Adipocyte (in vitro differentiated cells): ENCODE results near the gene NSUN2.
A peak's percentile ranks its signal among the peaks of the same experiment; 100 is the strongest.

Experiments used
- DNase-seq: peaks from one replicate; pipeline ENCODE4 v3.0.0-alpha.2; 2015; ENCODE audit warnings: low read depth
- H3K27me3 ChIP-seq: replicated peaks from 2 replicates; pipeline ENCODE4 v1.7.0; 2013; ENCODE audit warnings: mild to moderate bottlenecking, low read length, moderate library complexity; ENCODE audit not compliant: control insufficient read depth, insufficient read depth
- H3K36me3 ChIP-seq: 2 replicates; pipeline ENCODE4 v1.7.0; 2013; ENCODE audit warnings: low read length, mild to moderate bottlenecking, moderate library complexity; ENCODE audit not compliant: control insufficient read depth, insufficient read depth, severe bottlenecking
- H3K4me1 ChIP-seq: 2 replicates; pipeline ENCODE4 v1.7.0; 2013; ENCODE audit warnings: mild to moderate bottlenecking, low read length, moderate library complexity; ENCODE audit not compliant: control insufficient read depth, insufficient read depth
- H3K4me3 ChIP-seq: 2 replicates; pipeline ENCODE4 v1.7.0; 2013; ENCODE audit warnings: mild to moderate bottlenecking, low read length, moderate library complexity
- H3K9ac ChIP-seq: 2 replicates; pipeline ENCODE4 v1.7.0; 2013; ENCODE audit warnings: mild to moderate bottlenecking, low read length, moderate library complexity
- H3K9me3 ChIP-seq: 2 replicates; pipeline ENCODE4 v1.7.0; 2013; ENCODE audit warnings: mild to moderate bottlenecking, low read length, moderate library complexity; ENCODE audit not compliant: control insufficient read depth

NSUN2 gene

DNA sequence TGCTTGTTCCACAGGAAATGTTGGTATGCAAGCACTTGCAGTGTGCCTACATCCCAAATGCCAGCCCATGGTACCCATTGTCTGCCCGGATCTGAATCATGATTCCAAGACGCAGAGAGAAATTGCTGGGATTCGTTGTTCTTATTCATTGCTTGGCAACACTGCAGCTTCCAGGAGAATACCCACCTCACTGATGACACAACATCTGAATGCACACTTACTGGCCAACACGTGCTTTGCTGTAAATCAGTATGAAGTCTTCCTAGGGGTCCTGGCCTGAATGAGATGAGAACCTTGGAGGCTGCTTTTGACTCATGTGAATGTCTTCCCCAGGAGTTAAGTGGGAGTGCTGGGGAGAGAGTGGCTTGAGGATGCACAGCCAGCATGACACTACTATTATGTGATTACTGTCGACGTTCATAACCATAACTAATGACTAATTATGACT is 12.0 kb upstream of the NSUN2 start:
- DNase-seq: no peak
- no peak overlapping the region for H3K4me3 ChIP-seq
- H3K36me3 ChIP-seq: no peaks in the 10 kb centered on the region
- no peaks in the 10 kb centered on the region for H3K4me1 ChIP-seq
- no peaks in the 10 kb centered on the region for H3K27me3 ChIP-seq
- no peaks in the 10 kb centered on the region for H3K9me3 ChIP-seq
- H3K9ac ChIP-seq: no peak overlapping the region

DNA sequence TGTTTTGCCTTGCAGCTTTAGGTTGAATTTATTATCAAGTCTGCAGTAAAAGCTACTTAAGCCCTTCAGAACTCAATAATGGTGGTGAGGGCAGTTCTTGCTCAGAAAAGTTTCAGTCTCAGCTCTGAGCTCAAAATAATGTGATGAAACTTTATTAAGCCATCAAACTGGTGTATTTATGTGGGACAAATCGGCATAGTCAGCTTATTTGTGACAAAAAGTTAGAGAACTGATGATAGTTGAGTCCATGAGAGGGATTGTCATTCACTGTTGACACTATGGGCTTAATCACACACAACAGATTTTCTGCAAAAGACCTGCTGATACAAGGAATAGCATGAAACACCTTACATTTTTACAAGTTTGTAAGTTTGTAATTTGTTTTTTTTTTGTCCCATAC is 9.8 kb upstream of the NSUN2 start:
- Histone ChIP-seq H3K27me3 (no peaks in the 10 kb centered on the region), H3K9me3 (no peaks in the 10 kb centered on the region), H3K4me1 (no peaks in the 10 kb centered on the region), H3K9ac (no peak overlapping the region), H3K36me3 (no peaks in the 10 kb centered on the region), H3K4me3 (no peak overlapping the region)
- no peak for DNase-seq

DNA sequence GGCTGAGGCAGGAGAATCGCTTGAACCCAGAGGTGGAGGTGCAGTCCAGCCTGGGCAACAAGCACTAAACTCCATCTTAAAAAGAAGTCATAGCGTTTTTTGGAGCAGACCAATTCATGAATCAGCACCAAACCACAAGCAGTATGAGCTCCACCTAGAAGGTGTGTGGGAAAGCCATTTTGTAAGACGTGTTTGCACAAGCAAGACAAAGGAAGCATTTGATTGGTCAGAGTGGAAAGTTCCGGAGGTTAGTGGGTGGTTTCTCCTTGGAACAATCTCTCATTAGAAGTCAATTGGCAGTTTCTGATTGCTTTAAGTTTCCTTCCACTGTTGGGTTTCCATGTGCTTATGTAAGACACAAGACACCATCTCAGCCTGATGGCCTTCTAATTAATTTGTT is 5.4 kb upstream of the NSUN2 start:
- H3K27me3 ChIP-seq: no peaks in the 10 kb centered on the region
- DNase-seq: no peak
- H3K9me3 ChIP-seq: no peaks in the 10 kb centered on the region
- no peaks in the 10 kb centered on the region for H3K4me1 ChIP-seq
- no peaks in the 10 kb centered on the region for H3K36me3 ChIP-seq
- no peak overlapping the region for H3K9ac ChIP-seq
- no peak overlapping the region for H3K4me3 ChIP-seq

DNA sequence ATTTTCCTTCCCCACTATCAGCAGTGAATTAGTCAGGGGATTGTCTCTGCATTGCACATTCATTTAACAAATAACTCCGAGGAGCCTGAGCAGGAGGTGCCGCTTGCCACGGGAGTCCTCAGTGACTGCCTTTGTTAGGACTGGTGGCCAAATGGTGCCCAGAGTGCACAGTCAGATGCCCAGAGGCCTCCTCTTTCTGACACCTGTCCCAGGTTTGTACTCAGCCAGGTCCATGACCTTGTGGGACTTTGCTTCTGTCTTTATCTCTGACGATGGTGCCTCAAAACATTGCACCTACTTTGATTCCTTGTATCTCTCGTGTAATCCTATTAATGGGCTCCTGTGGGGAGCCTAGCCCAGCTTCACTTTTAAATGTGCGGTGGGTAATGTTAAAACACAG is 4.7 kb upstream of the NSUN2 start:
- H3K27me3 ChIP-seq: no peaks in the 10 kb centered on the region
- H3K4me3 ChIP-seq: no peak overlapping the region
- no peaks in the 10 kb centered on the region for H3K4me1 ChIP-seq
- no peak for DNase-seq
- no peak overlapping the region for H3K9ac ChIP-seq
- H3K9me3 ChIP-seq: no peaks in the 10 kb centered on the region
- no peaks in the 10 kb centered on the region for H3K36me3 ChIP-seq

DNA sequence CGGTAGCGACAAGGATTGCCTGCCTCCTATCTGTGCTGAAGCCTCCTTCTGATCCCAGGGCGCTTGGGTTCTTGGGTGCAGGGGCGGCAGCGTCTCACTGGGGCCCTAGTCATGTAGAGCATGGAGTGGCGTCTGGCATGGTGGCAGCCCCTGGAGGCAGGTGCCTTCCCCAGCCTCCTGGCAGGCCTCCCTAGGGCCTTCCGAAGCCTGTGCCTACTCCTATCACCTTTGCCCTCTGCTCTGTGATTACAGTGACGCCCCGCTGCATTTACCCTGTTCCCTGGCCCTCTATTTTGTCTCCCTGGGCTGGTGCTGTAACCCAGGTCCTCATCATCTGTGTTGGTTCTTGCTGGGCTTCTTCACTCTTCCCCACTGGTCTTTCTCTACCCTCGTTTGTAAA is 4.2 kb upstream of the NSUN2 start:
- Histone ChIP-seq H3K4me1 (peaks cover 3% of the 10 kb centered on the region), H3K27me3 (no peaks in the 10 kb centered on the region), H3K4me3 (no peak overlapping the region), H3K36me3 (no peaks in the 10 kb centered on the region), H3K9me3 (no peaks in the 10 kb centered on the region), H3K9ac (no peak overlapping the region)
- no peak for DNase-seq

DNA sequence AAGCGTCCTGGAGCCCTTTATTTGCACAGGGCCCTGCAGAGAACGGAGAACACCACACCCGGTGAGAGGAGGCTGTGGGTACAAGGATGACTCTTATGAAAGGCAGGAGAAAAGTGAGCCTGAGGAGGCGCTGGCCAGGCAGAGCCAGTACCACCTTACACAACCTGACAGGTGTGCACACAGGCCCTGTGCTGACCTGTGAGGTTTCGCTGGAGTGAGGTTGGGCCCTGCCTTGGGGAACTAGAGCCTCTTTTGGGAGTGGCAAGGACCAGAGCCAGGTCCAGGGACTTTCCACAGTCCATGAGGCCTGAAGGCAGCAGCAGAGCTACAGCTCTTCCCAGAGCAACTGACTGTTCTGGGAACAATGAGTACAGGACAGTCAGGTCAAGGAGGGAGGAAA is 3.4 kb upstream of the NSUN2 start:
- Histone ChIP-seq H3K27me3 (no peaks in the 10 kb centered on the region), H3K9me3 (no peaks in the 10 kb centered on the region), H3K4me1 (peaks cover 10% of the 10 kb centered on the region), H3K4me3 (no peak overlapping the region), H3K9ac (no peak overlapping the region), H3K36me3 (peaks cover under 1% of the 10 kb centered on the region)
- DNase-seq: no peak

DNA sequence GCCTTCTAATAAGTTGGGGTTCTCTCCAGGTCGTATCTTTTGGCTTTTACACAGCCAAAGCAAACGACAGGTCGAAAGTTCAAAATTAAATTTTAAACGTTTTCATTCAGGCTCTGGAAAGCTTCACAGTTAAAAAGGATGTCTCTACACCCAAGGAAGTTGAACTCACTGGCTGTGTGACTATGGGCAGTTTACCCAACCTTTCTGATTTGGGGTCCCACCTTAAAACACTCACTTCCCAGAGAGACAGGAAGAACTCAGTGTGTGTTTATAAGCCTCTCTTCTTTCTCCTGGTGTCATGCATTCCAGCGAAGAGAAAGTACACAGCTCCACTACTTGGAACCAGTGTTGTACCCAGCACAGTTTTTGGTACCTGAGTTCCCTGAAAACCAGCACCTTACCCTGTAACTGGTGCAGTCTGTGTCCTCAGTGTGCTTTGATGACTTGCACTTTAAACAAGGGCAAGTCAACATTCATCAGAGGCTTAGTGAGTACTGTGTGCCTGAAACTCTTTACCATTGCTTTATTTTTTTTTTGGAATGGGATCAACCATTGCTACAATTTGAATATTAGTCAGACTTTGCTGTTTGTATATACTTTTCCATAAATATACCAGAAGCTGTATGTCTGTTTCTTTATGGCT is 2.1 kb upstream of the NSUN2 start:
- Histone ChIP-seq H3K27me3 (no peaks in the 10 kb centered on the region), H3K9ac (no peak overlapping the region), H3K4me3 (no peak overlapping the region), H3K36me3 (peaks cover 11% of the 10 kb centered on the region), H3K9me3 (no peaks in the 10 kb centered on the region), H3K4me1 (peaks cover 13% of the 10 kb centered on the region)
- no peak for DNase-seq

DNA sequence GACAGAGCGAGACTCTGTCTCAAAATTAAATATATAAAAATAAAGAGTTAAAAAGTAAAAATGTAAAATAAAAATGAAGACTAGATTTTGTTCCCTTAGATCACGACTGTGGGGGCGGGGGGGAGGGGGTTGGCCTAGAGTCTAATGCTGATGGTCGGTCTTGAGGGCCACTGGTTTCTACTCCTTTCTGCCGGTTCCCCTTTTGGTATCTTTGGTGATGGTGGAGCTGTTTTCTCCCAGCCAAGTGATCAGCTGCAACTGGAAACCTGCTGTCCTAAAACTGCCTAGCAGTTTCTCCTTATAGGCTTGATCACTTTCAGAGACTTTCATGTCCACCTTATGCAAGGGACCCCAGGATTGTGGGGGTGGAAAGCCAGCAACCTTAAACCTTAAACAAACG is 1.5 kb upstream of the NSUN2 start:
- DNase-seq: peak; percentile 45
- no peaks in the 10 kb centered on the region for H3K27me3 ChIP-seq
- H3K4me1 ChIP-seq: peaks cover 13% of the 10 kb centered on the region
- H3K9me3 ChIP-seq: no peaks in the 10 kb centered on the region
- peak overlapping the region; percentile 99 for H3K9ac ChIP-seq
- H3K4me3 ChIP-seq: peak overlapping the region; percentile 94
- peaks cover 17% of the 10 kb centered on the region for H3K36me3 ChIP-seq

DNA sequence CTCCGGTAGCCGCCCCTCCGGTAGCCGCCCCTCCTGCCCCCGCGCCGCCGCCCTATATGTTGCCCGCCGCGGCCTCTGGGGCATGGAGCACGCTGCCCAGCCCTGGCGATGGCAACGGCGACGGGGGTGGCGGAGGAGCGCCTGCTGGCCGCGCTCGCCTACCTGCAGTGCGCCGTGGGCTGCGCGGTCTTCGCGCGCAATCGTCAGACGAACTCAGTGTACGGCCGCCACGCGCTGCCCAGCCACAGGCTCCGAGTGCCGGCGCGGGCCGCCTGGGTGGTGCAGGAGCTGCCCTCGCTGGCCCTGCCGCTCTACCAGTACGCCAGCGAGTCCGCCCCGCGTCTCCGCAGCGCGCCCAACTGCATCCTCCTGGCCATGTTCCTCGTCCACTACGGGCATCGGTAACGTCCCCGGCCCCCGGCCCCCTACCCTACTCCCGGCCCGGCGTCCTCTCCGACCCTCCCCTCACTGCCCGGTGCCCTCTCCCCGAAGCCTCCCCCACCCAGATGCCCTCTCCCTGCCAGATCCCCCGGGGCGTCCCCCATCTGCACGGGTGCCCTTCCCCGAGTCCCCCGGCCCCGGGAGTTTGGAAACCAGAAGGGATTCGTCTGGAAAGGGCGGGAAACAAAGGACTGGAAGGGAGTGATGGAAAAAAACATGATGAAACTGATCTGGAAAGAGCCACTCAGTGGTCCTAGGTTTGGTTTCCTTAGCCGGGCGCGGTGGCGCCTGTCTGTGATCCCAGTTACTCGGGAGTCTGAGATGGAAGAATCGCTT is 813 bp upstream of the NSUN2 start:
- peak overlapping the region; percentile 94 for H3K4me3 ChIP-seq
- H3K9me3 ChIP-seq: no peaks in the 10 kb centered on the region
- peak; percentile 73 for DNase-seq
- peaks cover 23% of the 10 kb centered on the region for H3K36me3 ChIP-seq
- H3K4me1 ChIP-seq: peaks cover 13% of the 10 kb centered on the region
- no peaks in the 10 kb centered on the region for H3K27me3 ChIP-seq
- H3K9ac ChIP-seq: peak overlapping the region; percentile 99

DNA sequence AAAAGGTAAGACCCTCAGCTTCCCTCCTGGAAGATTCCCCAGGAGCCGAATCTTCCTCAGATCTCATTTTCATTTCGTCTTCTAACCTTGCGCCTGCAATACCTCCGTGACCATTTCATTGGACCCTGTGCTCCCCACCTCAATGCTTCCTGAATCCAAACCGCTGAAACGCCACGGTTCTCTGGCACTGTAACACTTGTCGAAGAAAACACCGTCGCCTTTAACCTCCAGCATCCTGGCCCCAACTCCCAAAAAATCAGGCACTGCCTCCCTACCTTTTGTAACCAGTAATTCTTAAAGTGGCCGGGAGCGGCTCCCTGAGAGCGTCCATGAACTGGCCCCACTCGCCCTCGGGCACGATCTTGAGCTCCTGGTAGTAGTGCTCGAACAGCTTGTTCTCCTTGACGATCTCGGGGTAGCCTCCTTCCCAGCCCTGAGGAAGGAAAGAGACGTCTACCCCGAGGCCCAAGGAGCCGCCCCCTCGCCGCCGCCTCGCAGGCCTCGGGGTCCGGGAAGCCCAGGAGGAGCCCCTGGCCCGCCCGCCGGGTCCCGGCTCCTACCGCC is 438 bp downstream of the NSUN2 start:
- H3K9me3 ChIP-seq: no peaks in the 10 kb centered on the region
- H3K9ac ChIP-seq: peak overlapping the region; percentile 99
- DNase-seq: peak; percentile 60
- H3K36me3 ChIP-seq: peaks cover 36% of the 10 kb centered on the region
- peak overlapping the region; percentile 94 for H3K4me3 ChIP-seq
- peaks cover 13% of the 10 kb centered on the region for H3K4me1 ChIP-seq
- no peaks in the 10 kb centered on the region for H3K27me3 ChIP-seq

DNA sequence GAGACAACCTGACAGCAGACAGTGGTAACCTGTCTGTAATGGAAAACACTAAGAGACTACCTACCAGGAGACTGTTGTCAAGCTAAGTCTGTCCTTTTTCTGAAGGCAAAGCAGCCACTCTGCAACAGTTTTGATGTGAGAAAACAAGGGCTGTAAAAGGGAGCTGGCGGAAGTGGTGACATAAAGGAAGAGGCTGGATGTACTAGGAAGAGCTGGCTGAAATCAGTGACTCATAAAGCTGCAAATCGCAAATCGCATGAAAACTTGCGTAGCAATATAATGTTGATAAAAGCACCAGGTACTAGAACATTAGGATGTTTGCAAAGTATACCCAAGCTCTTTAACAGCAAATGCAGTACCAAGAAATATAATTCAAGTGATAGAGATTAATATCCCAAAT is 1.4 kb downstream of the NSUN2 start:
- Histone ChIP-seq H3K9ac (peak overlapping the region; percentile 99), H3K4me3 (peak overlapping the region; percentile 94), H3K27me3 (no peaks in the 10 kb centered on the region), H3K9me3 (no peaks in the 10 kb centered on the region), H3K4me1 (peaks cover 13% of the 10 kb centered on the region), H3K36me3 (peaks cover 45% of the 10 kb centered on the region)
- DNase-seq: no peak
